Measurements from ENCODE around the gene NTM. TPM values are rescaled to one million over a fixed set of nuclear protein-coding genes. Genes with fewer than 3 reads are reported as not detected.

Gene NTM
- total RNA-seq, 1 experiment from 2014 or later: 9.9 TPM

DNA sequence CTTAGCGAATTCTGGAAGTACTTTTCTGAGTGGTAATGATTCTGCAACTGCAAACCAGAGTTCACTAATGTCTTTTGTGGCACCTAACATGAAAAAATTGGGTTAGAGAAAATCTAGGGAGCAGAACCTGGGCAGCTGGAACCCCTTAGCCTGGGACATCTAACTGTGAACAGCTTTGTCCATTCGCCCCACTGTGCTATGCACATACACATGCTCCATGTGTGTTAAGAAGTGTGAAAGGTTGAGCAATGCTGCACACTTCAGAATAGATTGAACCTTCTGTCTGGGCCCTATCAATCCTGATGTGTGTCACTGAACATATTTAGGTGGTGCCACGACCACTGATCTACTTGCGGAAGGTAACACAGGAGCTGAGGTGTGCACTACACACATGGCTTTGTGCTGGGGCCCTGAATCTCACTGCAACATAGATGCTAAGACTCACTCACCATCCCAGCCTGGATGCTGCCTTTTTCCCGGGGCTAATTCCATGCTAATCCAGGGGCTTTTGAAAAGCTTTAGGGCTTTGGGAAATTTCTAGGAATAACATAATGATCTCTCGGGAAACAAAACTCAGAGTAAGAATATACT lies 976.2 kb downstream of the NTM start:
- Histone ChIP-seq H3K56ac (ENCODE audit: insufficient read length, low read depth, low read length) (no peak overlapping the region), H3K79me2 (ENCODE audit: insufficient read depth, low read length) (no peaks in the 10 kb centered on the region), H3K4ac (ENCODE audit: low read depth, low read length) (no peak overlapping the region), H3T11ph (ENCODE audit: low read length) (no peak overlapping the region), H3K23ac (ENCODE audit: insufficient read length, low read depth, low read length) (no peak overlapping the region), H3K23me2 (ENCODE audit: insufficient read length, low read depth, low read length, poor library complexity, severe bottlenecking) (no peaks in the 10 kb centered on the region), H3K4me1 (ENCODE audit: insufficient read depth, low read length) (no peaks in the 10 kb centered on the region), H3K27ac (ENCODE audit: insufficient read length, low read depth, low read length) (no peak overlapping the region), H3K9me3 (ENCODE audit: control insufficient read depth, low read depth, low read length) (no peaks in the 10 kb centered on the region), H4K91ac (ENCODE audit: insufficient read length, low read depth, low read length) (no peak overlapping the region), H4K5ac (ENCODE audit: insufficient read length, low read depth, low read length) (no peak overlapping the region), H3K4me2 (ENCODE audit: insufficient read depth, insufficient read length, low read length) (no peak overlapping the region), H3K27me3 (ENCODE audit: insufficient read depth, low read length) (no peaks in the 10 kb centered on the region), H2AFZ (ENCODE audit: low read length) (no peak overlapping the region), H4K8ac (replicated peaks; ENCODE audit: insufficient read length, low read depth, low read length) (no peak overlapping the region), H2AK5ac (ENCODE audit: insufficient read length, low read length) (no peak overlapping the region), H4K20me1 (ENCODE audit: control insufficient read depth, insufficient read depth, insufficient read length) (no peaks in the 10 kb centered on the region), H2BK12ac (ENCODE audit: insufficient read length, low read depth, low read length) (no peak overlapping the region), H2BK5ac (ENCODE audit: insufficient read length, low read length) (no peak overlapping the region), H2BK120ac (ENCODE audit: low read depth, low read length, poor library complexity, severe bottlenecking) (no peak overlapping the region), H3K9ac (ENCODE audit: extremely low read depth, insufficient read length, low read length) (no peak overlapping the region), H2BK15ac (ENCODE audit: low read depth, low read length) (no peak overlapping the region), H2BK20ac (ENCODE audit: low read depth, low read length, poor library complexity, severe bottlenecking) (no peak overlapping the region), H3K79me1 (ENCODE audit: insufficient read depth, low read depth, low read length, poor library complexity, severe bottlenecking) (no peaks in the 10 kb centered on the region), H3K14ac (ENCODE audit: insufficient read depth, low read length) (no peak overlapping the region), H3K18ac (ENCODE audit: insufficient read length, low read depth, low read length) (no peak overlapping the region)
- Mint-ChIP-seq H3K9me3 (no peaks in the 10 kb centered on the region; a peak in 1 of 5 replicates), H3K4me3 (no peak overlapping the region), H3K4me1 (peaks cover 13 to 16% of the 10 kb centered on the region in 2 experiments), H3K27ac (no peak overlapping the region), H3K36me3 (ENCODE audit: insufficient read depth in 1 of 3, low read depth in 3 of 3) (no peaks in the 10 kb centered on the region), H3K27me3 (ENCODE audit: low read depth) (peaks cover 22% of the 10 kb centered on the region)
- DNase-seq: no peak
- no peak for TF ChIP-seq CTCF (conservative IDR thresholded peaks at IDR 0.05)
- no CpG with 5 or more reads among the region's 6 CpGs for WGBS (ENCODE audit: extremely low coverage, insufficient read length, low lambda C conversion rate)
